Measurements from ENCODE around the gene OR8B3. TPM values are rescaled to one million over a fixed set of nuclear protein-coding genes. Genes with fewer than 3 reads are reported as not detected.
A peak's percentile ranks its signal among the peaks of the same experiment; 100 is the strongest.

OR8B3 gene
- total and polyA plus RNA-seq, 4 donors, result not detected

DNA sequence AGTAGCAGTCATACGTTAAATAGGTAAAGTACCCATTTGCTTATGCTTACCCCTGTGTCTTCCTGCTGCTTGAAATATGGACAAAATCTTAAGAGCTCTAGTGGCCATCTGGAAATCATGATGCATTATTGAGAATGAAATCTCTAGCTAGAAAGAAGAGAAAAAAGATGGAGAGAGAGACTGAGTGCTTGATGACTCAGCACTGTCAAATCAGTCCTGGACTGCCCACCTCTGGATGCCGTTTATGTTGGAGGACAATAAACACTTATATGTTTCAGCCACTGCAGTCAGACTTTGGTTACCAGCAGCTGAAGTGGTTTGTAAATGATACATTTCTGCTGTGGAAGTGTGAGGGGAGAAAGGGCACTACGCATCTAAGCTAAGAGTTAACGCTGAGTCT lies 22.2 kb upstream of the OR8B3 start:
- no peak overlapping the region for H3K9ac ChIP-seq (ENCODE audit: low read depth in 1 of 2, low read length in 2 of 2)
- no peak overlapping the region for H3K27ac ChIP-seq (ENCODE audit: low read depth in 1 of 2, low read length in 2 of 2)
- H3K27me3 ChIP-seq (ENCODE audit: control insufficient read depth in 4 of 4, insufficient read depth in 4 of 4, low read length in 3 of 4), result peaks cover 0 to 8% (median 2%) of the 10 kb centered on the region in 4 donors
- no peak overlapping the region for H3K4me3 ChIP-seq (ENCODE audit: low read depth in 1 of 3, low read length in 3 of 3)
- 80% methylated on average over 4 of the region's 4 CpGs for WGBS
- TF ChIP-seq FOXA1 (IDR thresholded peaks at IDR 0.05), result no peak
- H3K9me3 ChIP-seq (ENCODE audit: control insufficient read depth in 4 of 4, low read length in 3 of 4), result no peaks in the 10 kb centered on the region
- DNase-seq (ENCODE audit: low spot score), result no peak
- no peaks in the 10 kb centered on the region for H3K36me3 ChIP-seq (ENCODE audit: control insufficient read depth in 4 of 4, insufficient read depth in 3 of 4, low read depth in 1 of 4, low read length in 3 of 4)
- no peaks in the 10 kb centered on the region for H3K4me1 ChIP-seq (ENCODE audit: control insufficient read depth in 4 of 4, insufficient read depth in 4 of 4, low read length in 3 of 4)

DNA sequence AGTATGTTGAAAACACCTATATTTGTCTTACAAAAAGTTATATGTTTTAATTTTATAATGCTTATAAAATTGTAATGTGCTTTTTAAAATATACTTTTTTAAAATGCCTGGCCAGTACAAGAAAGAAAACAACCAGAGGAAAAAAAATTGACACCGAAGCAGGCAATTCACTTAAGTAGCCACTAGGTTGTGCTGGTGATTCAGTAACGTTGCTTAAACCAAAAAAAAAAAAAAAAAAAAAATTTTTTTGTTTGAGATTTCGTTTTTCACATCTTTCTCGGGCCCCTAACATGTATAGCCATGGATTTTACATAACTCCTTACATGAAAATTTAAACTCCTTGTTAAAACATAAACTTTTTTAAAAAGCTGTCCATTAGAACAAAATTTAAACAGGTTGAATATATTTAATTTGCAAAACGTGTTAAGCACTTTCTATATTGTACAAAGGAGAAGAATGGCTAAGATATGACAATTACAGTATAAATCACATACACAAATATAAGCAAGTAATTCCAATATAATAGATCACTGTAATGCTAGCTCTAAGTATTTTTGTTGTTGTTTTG lies 16.6 kb upstream of the OR8B3 start:
- no peaks in the 10 kb centered on the region for H3K9me3 ChIP-seq (ENCODE audit: control insufficient read depth in 4 of 4, low read length in 3 of 4)
- H3K36me3 ChIP-seq (ENCODE audit: control insufficient read depth in 4 of 4, insufficient read depth in 3 of 4, low read depth in 1 of 4, low read length in 3 of 4), result no peaks in the 10 kb centered on the region
- DNase-seq (ENCODE audit: low spot score), result no peak
- peaks cover 0 to 20% (median 2%) of the 10 kb centered on the region in 4 donors for H3K27me3 ChIP-seq (ENCODE audit: control insufficient read depth in 4 of 4, insufficient read depth in 4 of 4, low read length in 3 of 4)
- no peak for TF ChIP-seq EGR1 (IDR thresholded peaks at IDR 0.05; ENCODE audit: low read depth in 2 of 2)
- TF ChIP-seq TAF1 (conservative IDR thresholded peaks at IDR 0.05), result no peak
- TF ChIP-seq, protein P1, sequence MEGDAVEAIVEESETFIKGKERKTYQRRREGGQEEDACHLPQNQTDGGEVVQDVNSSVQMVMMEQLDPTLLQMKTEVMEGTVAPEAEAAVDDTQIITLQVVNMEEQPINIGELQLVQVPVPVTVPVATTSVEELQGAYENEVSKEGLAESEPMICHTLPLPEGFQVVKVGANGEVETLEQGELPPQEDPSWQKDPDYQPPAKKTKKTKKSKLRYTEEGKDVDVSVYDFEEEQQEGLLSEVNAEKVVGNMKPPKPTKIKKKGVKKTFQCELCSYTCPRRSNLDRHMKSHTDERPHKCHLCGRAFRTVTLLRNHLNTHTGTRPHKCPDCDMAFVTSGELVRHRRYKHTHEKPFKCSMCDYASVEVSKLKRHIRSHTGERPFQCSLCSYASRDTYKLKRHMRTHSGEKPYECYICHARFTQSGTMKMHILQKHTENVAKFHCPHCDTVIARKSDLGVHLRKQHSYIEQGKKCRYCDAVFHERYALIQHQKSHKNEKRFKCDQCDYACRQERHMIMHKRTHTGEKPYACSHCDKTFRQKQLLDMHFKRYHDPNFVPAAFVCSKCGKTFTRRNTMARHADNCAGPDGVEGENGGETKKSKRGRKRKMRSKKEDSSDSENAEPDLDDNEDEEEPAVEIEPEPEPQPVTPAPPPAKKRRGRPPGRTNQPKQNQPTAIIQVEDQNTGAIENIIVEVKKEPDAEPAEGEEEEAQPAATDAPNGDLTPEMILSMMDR (IDR thresholded peaks at IDR 0.05; ENCODE audit: low read depth, low read length, missing input control), result peak; percentile 77
- no peak for TF ChIP-seq JUND (IDR thresholded peaks at IDR 0.05)
- peak; percentile 70 to 79 for TF ChIP-seq RAD21 (IDR thresholded peaks at IDR 0.05)
- TF ChIP-seq FOXA1 (IDR thresholded peaks at IDR 0.05), result no peak
- H3K27ac ChIP-seq (ENCODE audit: low read depth in 1 of 2, low read length in 2 of 2), result no peak overlapping the region
- WGBS, result 15% methylated on average over 5 of the region's 5 CpGs
- H3K4me1 ChIP-seq (ENCODE audit: control insufficient read depth in 4 of 4, insufficient read depth in 4 of 4, low read length in 3 of 4), result no peaks in the 10 kb centered on the region
- no peak overlapping the region for H3K4me3 ChIP-seq (ENCODE audit: low read depth in 1 of 3, low read length in 3 of 3)
- H3K9ac ChIP-seq (ENCODE audit: low read depth in 1 of 2, low read length in 2 of 2), result no peak overlapping the region

DNA sequence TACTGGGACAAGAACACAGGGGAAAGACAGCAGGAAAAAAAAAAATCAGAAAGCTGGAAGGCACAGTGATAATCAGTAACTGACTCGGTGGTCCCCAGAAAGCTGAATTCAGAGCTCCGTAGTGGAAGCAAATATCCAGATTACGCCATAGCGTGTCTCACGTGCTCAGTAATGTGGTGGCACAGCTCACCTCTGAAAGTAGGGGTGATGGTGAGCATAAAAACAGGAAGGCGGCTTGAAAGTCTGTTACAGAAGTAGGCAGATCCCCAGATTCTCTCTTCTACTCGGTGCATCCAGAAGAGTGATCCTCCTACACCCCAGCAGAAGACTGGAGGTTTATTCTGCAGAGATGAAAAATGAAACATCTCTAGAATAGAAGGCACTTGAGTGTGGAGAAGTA lies 11.1 kb upstream of the OR8B3 start:
- Histone ChIP-seq H3K4me1 (ENCODE audit: control insufficient read depth in 4 of 4, insufficient read depth in 4 of 4, low read length in 3 of 4) (no peaks in the 10 kb centered on the region), H3K27me3 (ENCODE audit: control insufficient read depth in 4 of 4, insufficient read depth in 4 of 4, low read length in 3 of 4) (peaks cover 0 to 23% (median 0%) of the 10 kb centered on the region in 4 donors), H3K36me3 (ENCODE audit: control insufficient read depth in 4 of 4, insufficient read depth in 3 of 4, low read depth in 1 of 4, low read length in 3 of 4) (no peaks in the 10 kb centered on the region), H3K9me3 (ENCODE audit: control insufficient read depth in 4 of 4, low read length in 3 of 4) (no peaks in the 10 kb centered on the region), H3K4me3 (ENCODE audit: low read depth in 1 of 3, low read length in 3 of 3) (no peak overlapping the region), H3K27ac (ENCODE audit: low read depth in 1 of 2, low read length in 2 of 2) (no peak overlapping the region), H3K9ac (ENCODE audit: low read depth in 1 of 2, low read length in 2 of 2) (no peak overlapping the region)
- DNase-seq (ENCODE audit: low spot score), result no peak
- TF ChIP-seq HNF4A (conservative IDR thresholded peaks at IDR 0.05), result no peak
- no peak for TF ChIP-seq FOXA1 (IDR thresholded peaks at IDR 0.05)
- TF ChIP-seq RAD21 (IDR thresholded peaks at IDR 0.05), result no peak
- WGBS, result 69% methylated on average over 7 of the region's 7 CpGs

DNA sequence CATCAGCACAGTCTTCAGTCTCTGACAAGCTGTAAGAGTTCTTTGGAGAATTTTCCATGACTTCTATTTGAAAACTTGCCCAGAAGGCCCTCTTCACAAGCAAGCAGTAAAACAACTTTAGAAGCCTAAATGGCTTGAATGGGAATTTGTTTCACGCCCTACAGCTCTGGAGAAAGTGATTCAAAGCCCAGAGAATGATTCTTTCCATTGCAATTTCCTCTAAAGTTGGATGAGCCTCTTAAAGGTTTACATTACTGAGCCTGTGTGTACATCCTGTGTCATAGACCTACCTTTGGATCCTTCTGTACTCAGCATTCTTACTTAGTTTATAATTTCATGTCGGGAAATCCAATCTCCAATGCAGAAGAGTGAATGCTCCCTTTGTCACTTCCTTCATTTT lies 6.8 kb upstream of the OR8B3 start:
- no peak overlapping the region for H3K9ac ChIP-seq (ENCODE audit: low read depth in 1 of 2, low read length in 2 of 2)
- no peaks in the 10 kb centered on the region for H3K4me1 ChIP-seq (ENCODE audit: control insufficient read depth in 4 of 4, insufficient read depth in 4 of 4, low read length in 3 of 4)
- no peak overlapping the region for H3K27ac ChIP-seq (ENCODE audit: low read depth in 1 of 2, low read length in 2 of 2)
- peaks cover 0 to 16% (median 0%) of the 10 kb centered on the region in 4 donors for H3K27me3 ChIP-seq (ENCODE audit: control insufficient read depth in 4 of 4, insufficient read depth in 4 of 4, low read length in 3 of 4)
- 62% methylated on average over 2 of the region's 2 CpGs for WGBS
- no peak for DNase-seq (ENCODE audit: low spot score)
- no peaks in the 10 kb centered on the region for H3K9me3 ChIP-seq (ENCODE audit: control insufficient read depth in 4 of 4, low read length in 3 of 4)
- H3K36me3 ChIP-seq (ENCODE audit: control insufficient read depth in 4 of 4, insufficient read depth in 3 of 4, low read depth in 1 of 4, low read length in 3 of 4), result no peaks in the 10 kb centered on the region
- no peak overlapping the region for H3K4me3 ChIP-seq (ENCODE audit: low read depth in 1 of 3, low read length in 3 of 3)
- TF ChIP-seq HNF4G (IDR thresholded peaks at IDR 0.05), result no peak
- no peak for TF ChIP-seq JUND (IDR thresholded peaks at IDR 0.05)
- TF ChIP-seq GABPA (IDR thresholded peaks at IDR 0.05 in 1 of 2, conservative IDR thresholded peaks at IDR 0.05 in 1 of 2), result no peak
- TF ChIP-seq FOXA2 (IDR thresholded peaks at IDR 0.05), result no peak
- no peak for TF ChIP-seq RAD21 (IDR thresholded peaks at IDR 0.05)
- no peak for TF ChIP-seq TAF1 (conservative IDR thresholded peaks at IDR 0.05)
- TF ChIP-seq EGR1 (IDR thresholded peaks at IDR 0.05; ENCODE audit: low read depth in 2 of 2), result no peak
- TF ChIP-seq YY1 (IDR thresholded peaks at IDR 0.05), result no peak
- TF ChIP-seq, protein P2, sequence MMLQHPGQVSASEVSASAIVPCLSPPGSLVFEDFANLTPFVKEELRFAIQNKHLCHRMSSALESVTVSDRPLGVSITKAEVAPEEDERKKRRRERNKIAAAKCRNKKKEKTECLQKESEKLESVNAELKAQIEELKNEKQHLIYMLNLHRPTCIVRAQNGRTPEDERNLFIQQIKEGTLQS (IDR thresholded peaks at IDR 0.05), result no peak
- TF ChIP-seq, protein P1 (IDR thresholded peaks at IDR 0.05; ENCODE audit: low read depth, low read length, missing input control), result no peak
- no peak for TF ChIP-seq NR2F2 (IDR thresholded peaks at IDR 0.05)
- TF ChIP-seq HNF4A (conservative IDR thresholded peaks at IDR 0.05), result no peak
- no peak for TF ChIP-seq SP1 (IDR thresholded peaks at IDR 0.05)
- TF ChIP-seq, protein P3, sequence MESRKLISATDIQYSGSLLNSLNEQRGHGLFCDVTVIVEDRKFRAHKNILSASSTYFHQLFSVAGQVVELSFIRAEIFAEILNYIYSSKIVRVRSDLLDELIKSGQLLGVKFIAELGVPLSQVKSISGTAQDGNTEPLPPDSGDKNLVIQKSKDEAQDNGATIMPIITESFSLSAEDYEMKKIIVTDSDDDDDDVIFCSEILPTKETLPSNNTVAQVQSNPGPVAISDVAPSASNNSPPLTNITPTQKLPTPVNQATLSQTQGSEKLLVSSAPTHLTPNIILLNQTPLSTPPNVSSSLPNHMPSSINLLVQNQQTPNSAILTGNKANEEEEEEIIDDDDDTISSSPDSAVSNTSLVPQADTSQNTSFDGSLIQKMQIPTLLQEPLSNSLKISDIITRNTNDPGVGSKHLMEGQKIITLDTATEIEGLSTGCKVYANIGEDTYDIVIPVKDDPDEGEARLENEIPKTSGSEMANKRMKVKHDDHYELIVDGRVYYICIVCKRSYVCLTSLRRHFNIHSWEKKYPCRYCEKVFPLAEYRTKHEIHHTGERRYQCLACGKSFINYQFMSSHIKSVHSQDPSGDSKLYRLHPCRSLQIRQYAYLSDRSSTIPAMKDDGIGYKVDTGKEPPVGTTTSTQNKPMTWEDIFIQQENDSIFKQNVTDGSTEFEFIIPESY (IDR thresholded peaks at IDR 0.05), result no peak

Data from liver (tissue), 9 donors.